OCI-LY7 (cell line): Measurements from ENCODE around the gene DCC. TPM values are rescaled to one million over a fixed set of nuclear protein-coding genes. Genes with fewer than 3 reads are reported as not detected.

Source experiments
- BruUV-seq: library from RNA; stranded (reverse); fragments of 400-500 nt; replicated peaks from 2 replicates; lab custom pipeline; 2021; lab: Mats Ljungman, UMichigan
- CTCF ChIA-PET: fragments of 300-600 bp; sonication (Branson Sonifier 250); formaldehyde crosslinking; loops from one replicate; lab custom pipeline; 2022; ENCODE audit warnings: antibody characterized with exemption; ENCODE audit not compliant: unreplicated experiment; lab: Charles Lee
- POLR2A ChIA-PET: fragments of 300-600 bp; sonication (Branson Sonifier 250); formaldehyde crosslinking; loops from one replicate; lab custom pipeline; 2022; ENCODE audit warnings: antibody characterized with exemption; lab: Charles Lee
- DNase-seq: peaks from one replicate; pipeline ENCODE4 v3.0.0-alpha.2; 2015; ENCODE audit warnings: low spot score
- H2AFZ ChIP-seq: fragments of 200-600 bp; sonication (generic), shearing (Covaris generic); 2 replicates; pipeline ENCODE4 v1.6.1; 2014; ENCODE audit warnings: mild to moderate bottlenecking, antibody characterized with exemption, low read length, moderate library complexity
- H3K27ac ChIP-seq: fragments of 200-600 bp; sonication (generic); 2 replicates; pipeline ENCODE4 v1.5.1; 2014; ENCODE audit warnings: mixed run types, low read depth, mild to moderate bottlenecking, moderate library complexity, low read length, inconsistent platforms; ENCODE audit not compliant: poor library complexity, severe bottlenecking
- H3K36me3 ChIP-seq: fragments of 200-600 bp; sonication (generic); 2 replicates; pipeline ENCODE4 v1.6.1; 2014; ENCODE audit warnings: mild to moderate bottlenecking, antibody characterized with exemption, low read length, moderate library complexity, mixed read lengths; ENCODE audit not compliant: insufficient read depth
- H3K4me1 ChIP-seq: fragments of 200-600 bp; sonication (generic); 2 replicates; pipeline ENCODE4 v1.5.1; 2014; ENCODE audit warnings: mild to moderate bottlenecking, low read length; ENCODE audit not compliant: insufficient read depth, poor library complexity, severe bottlenecking
- H3K4me2 ChIP-seq: fragments of 200-600 bp; sonication (generic); 2 replicates; pipeline ENCODE4 v1.6.1; 2014; ENCODE audit warnings: mild to moderate bottlenecking, low read length
- H3K4me3 ChIP-seq: fragments of 200-600 bp; sonication (generic); 2 replicates; pipeline ENCODE4 v1.5.1; 2014; ENCODE audit warnings: mild to moderate bottlenecking, low read depth, low read length; ENCODE audit not compliant: poor library complexity, severe bottlenecking
- H3K79me2 ChIP-seq: fragments of 200-600 bp; sonication (generic); 2 replicates; pipeline ENCODE4 v1.6.1; 2016; ENCODE audit warnings: low read depth, mild to moderate bottlenecking, low read length, moderate library complexity, mixed read lengths; ENCODE audit not compliant: insufficient read depth
- H3K9me2 ChIP-seq: fragments of 200-600 bp; sonication (generic); 2 replicates; pipeline ENCODE4 v1.6.1; 2016; ENCODE audit warnings: mild to moderate bottlenecking, low read length, mixed read lengths; ENCODE audit not compliant: insufficient read depth
- H3K9me3 ChIP-seq: fragments of 200-600 bp; sonication (generic); 2 replicates; pipeline ENCODE4 v1.6.1; 2014; ENCODE audit warnings: mild to moderate bottlenecking, mixed run types, low read length, mixed read lengths
- H4K20me1 ChIP-seq: fragments of 200-600 bp; sonication (generic); 2 replicates; pipeline ENCODE4 v1.6.1; 2014; ENCODE audit warnings: mild to moderate bottlenecking, antibody characterized with exemption, low read length, moderate library complexity, mixed read lengths; ENCODE audit not compliant: insufficient read depth
- CTCF ChIP-seq: fragments of 200-600 bp; sonication (generic); conservative IDR thresholded peaks from 2 replicates; pipeline ENCODE4 v1.5.1; 2014; ENCODE audit warnings: mild to moderate bottlenecking, antibody characterized with exemption, low read length, moderate library complexity, mixed read lengths
- EZH2phosphoT487 ChIP-seq: fragments of 200-600 bp; sonication (generic); IDR thresholded peaks from 2 replicates; pipeline ENCODE4 v1.6.1; 2018; ENCODE audit warnings: low read depth, borderline replicate concordance, mild to moderate bottlenecking, mixed run types, antibody characterized with exemption, low read length, moderate library complexity, mixed read lengths
- intact Hi-C: fragments of 100-400 bp; cut with micrococcal nuclease; formaldehyde crosslinking; loops from one replicate; pipeline ENCODE4 v1.10.0; 2022; ENCODE audit not compliant: unreplicated experiment
- total RNA-seq, 2 experiments: library from RNA; depleted of rRNA in 1 of 2; stranded (reverse); fragments of >200 nt in 1 of 2; shearing (Covaris generic) in 1 of 2; gene quantifications; 2 replicates each; pipeline ENCODE4 v1.2.3, GENCODE V29; 2014 to 2022

The DCC gene
- total RNA-seq, 2 experiments from 2014 or later: not detected

GRCh38 chr18:52950155-52950554 is 610.2 kb downstream of the DCC start:
- no peak overlapping the region for H3K4me3 ChIP-seq
- POLR2A ChIA-PET: no interaction called here
- H3K36me3 ChIP-seq: no peaks in the 10 kb centered on the region
- intact Hi-C loops: no loop called here
- H3K79me2 ChIP-seq: no peaks in the 10 kb centered on the region
- TF ChIP-seq EZH2phosphoT487: no peak
- TF ChIP-seq CTCF: no peak
- no TSS peak for BruUV-seq
- H3K9me2 ChIP-seq: no peaks in the 10 kb centered on the region
- no peaks in the 10 kb centered on the region for H4K20me1 ChIP-seq
- no peak for DNase-seq
- no peak overlapping the region for H3K4me2 ChIP-seq
- no peak overlapping the region for H2AFZ ChIP-seq
- H3K9me3 ChIP-seq: no peaks in the 10 kb centered on the region
- no peak overlapping the region for H3K27ac ChIP-seq
- CTCF ChIA-PET: no interaction called here
- no peaks in the 10 kb centered on the region for H3K4me1 ChIP-seq

GRCh38 chr18:52953387-52953786 is 613.4 kb downstream of the DCC start:
- TF ChIP-seq CTCF: no peak
- no peak for TF ChIP-seq EZH2phosphoT487
- intact Hi-C loops: no loop called here
- BruUV-seq: no TSS peak

GRCh38 chr18:52963481-52963880 is 623.5 kb downstream of the DCC start:
- intact Hi-C loops: no loop called here
- POLR2A ChIA-PET: no interaction called here
- Histone ChIP-seq H3K9me2 (no peaks in the 10 kb centered on the region), H3K36me3 (no peaks in the 10 kb centered on the region), H3K4me1 (no peaks in the 10 kb centered on the region), H3K4me2 (no peak overlapping the region), H3K79me2 (no peaks in the 10 kb centered on the region), H3K4me3 (no peak overlapping the region), H4K20me1 (no peaks in the 10 kb centered on the region), H3K27ac (no peak overlapping the region), H2AFZ (no peak overlapping the region), H3K9me3 (no peaks in the 10 kb centered on the region)
- no TSS peak for BruUV-seq
- CTCF ChIA-PET: no interaction called here
- TF ChIP-seq CTCF (no peak), EZH2phosphoT487 (no peak)
- DNase-seq: no peak

More at GRCh38 chr18:52953387-52953786, 613.4 kb downstream of the DCC start:
- Histone ChIP-seq H3K27ac (no peak overlapping the region), H3K4me2 (no peak overlapping the region), H2AFZ (no peak overlapping the region), H3K9me3 (no peaks in the 10 kb centered on the region), H3K4me1 (no peaks in the 10 kb centered on the region), H3K36me3 (no peaks in the 10 kb centered on the region), H3K79me2 (no peaks in the 10 kb centered on the region), H3K9me2 (no peaks in the 10 kb centered on the region), H3K4me3 (no peak overlapping the region), H4K20me1 (no peaks in the 10 kb centered on the region)
- ChIA-PET POLR2A (no interaction called here), CTCF (no interaction called here)
- no peak for DNase-seq
